Measurements from ENCODE around the gene BAIAP2.
A peak's percentile ranks its signal among the peaks of the same experiment; 100 is the strongest.

BAIAP2 gene

GRCh38 chr17:81090361-81091136 is 55.6 kb downstream of the BAIAP2 start:
- no peak for DNase-seq (ENCODE audit: low spot score)

GRCh38 chr17:81091154-81091553 is 56.2 kb downstream of the BAIAP2 start:
- DNase-seq (ENCODE audit: low spot score), result no peak

- no peak for DNase-seq (ENCODE audit: low spot score)
Observed at GRCh38 chr17:81091774-81092517, 57.0 kb downstream of the BAIAP2 start.

- DNase-seq (ENCODE audit: low spot score), result no peak
Observed at GRCh38 chr17:81092518-81093095, 57.7 kb downstream of the BAIAP2 start.

- DNase-seq (ENCODE audit: low spot score), result peak; percentile 85
Observed at GRCh38 chr17:81093619-81094508, 58.9 kb downstream of the BAIAP2 start.

GRCh38 chr17:81094509-81095382 is 59.8 kb downstream of the BAIAP2 start:
- DNase-seq (ENCODE audit: low spot score), result peak; percentile 45

- no peak for DNase-seq (ENCODE audit: low spot score)
Observed at GRCh38 chr17:81095383-81095762, 60.4 kb downstream of the BAIAP2 start.

- DNase-seq (ENCODE audit: low spot score), result no peak
Observed at GRCh38 chr17:81096741-81097133, 61.8 kb downstream of the BAIAP2 start.

- peak; percentile 54 for DNase-seq (ENCODE audit: low spot score)
Observed at GRCh38 chr17:81097134-81097942, 62.4 kb downstream of the BAIAP2 start.

- no peak for DNase-seq (ENCODE audit: low spot score)
Observed at GRCh38 chr17:81097943-81098308, 63.0 kb downstream of the BAIAP2 start.

GRCh38 chr17:81099888-81100287 is 64.9 kb downstream of the BAIAP2 start:
- no peak for DNase-seq (ENCODE audit: low spot score)

- DNase-seq (ENCODE audit: low spot score), result no peak
Observed at GRCh38 chr17:81100668-81101067, 65.7 kb downstream of the BAIAP2 start.

GRCh38 chr17:81101614-81102306 is 66.8 kb downstream of the BAIAP2 start:
- DNase-seq (ENCODE audit: low spot score), result peak; percentile 65

GRCh38 chr17:81102352-81102751 is 67.4 kb downstream of the BAIAP2 start:
- no peak for DNase-seq (ENCODE audit: low spot score)

GRCh38 chr17:81102869-81103268 is 67.9 kb downstream of the BAIAP2 start:
- DNase-seq (ENCODE audit: low spot score), result no peak

GRCh38 chr17:81103379-81103778 is 68.4 kb downstream of the BAIAP2 start:
- no peak for DNase-seq (ENCODE audit: low spot score)

GRCh38 chr17:81106716-81107115 is 71.8 kb downstream of the BAIAP2 start:
- no peak for DNase-seq (ENCODE audit: low spot score)

- no peak for DNase-seq (ENCODE audit: low spot score)
Observed at GRCh38 chr17:81108220-81108619, 73.3 kb downstream of the BAIAP2 start.

- DNase-seq (ENCODE audit: low spot score), result no peak
Observed at GRCh38 chr17:81109957-81110356, 75.0 kb downstream of the BAIAP2 start.
